T-helper 2 cell treated with Interferon-gamma antibody and Interleukin-4, amounts not matched to agents 5 μg/mL and 100 μg/mL, for 36 hours (primary cell): ENCODE data around the gene MTCL1.

Experiments used
- DNase-seq: peaks from one replicate; pipeline ENCODE4 v3.0.0; 2021; ENCODE audit warnings: low spot score
- H3K27ac Mint-ChIP-seq: one replicate; pipeline ENCODE4 v1.8.0; 2021; ENCODE audit warnings: mild to moderate bottlenecking, mixed read lengths
- H3K27me3 Mint-ChIP-seq: one replicate; pipeline ENCODE4 v1.8.0; 2021; ENCODE audit warnings: low read depth, mixed read lengths
- H3K36me3 Mint-ChIP-seq: one replicate; pipeline ENCODE4 v1.8.0; 2021; ENCODE audit warnings: low read depth, mixed read lengths
- H3K4me1 Mint-ChIP-seq: one replicate; pipeline ENCODE4 v1.8.0; 2021; ENCODE audit warnings: low read depth, mixed read lengths
- H3K4me3 Mint-ChIP-seq: one replicate; pipeline ENCODE4 v1.8.0; 2022; ENCODE audit warnings: mild to moderate bottlenecking, moderate library complexity, mixed read lengths
- H3K9me3 Mint-ChIP-seq: one replicate; pipeline ENCODE4 v1.8.0; 2021; ENCODE audit warnings: mixed read lengths

MTCL1 gene

GRCh38 chr18:8732442-8733360 lies 27.3 kb downstream of the MTCL1 start:
- no peak for DNase-seq
- no peak overlapping the region for H3K27ac Mint-ChIP-seq
- no peaks in the 10 kb centered on the region for H3K9me3 Mint-ChIP-seq
- peaks cover 1% of the 10 kb centered on the region for H3K4me1 Mint-ChIP-seq
- H3K27me3 Mint-ChIP-seq = peaks cover 4% of the 10 kb centered on the region
- no peaks in the 10 kb centered on the region for H3K36me3 Mint-ChIP-seq
- no peak overlapping the region for H3K4me3 Mint-ChIP-seq

DNA sequence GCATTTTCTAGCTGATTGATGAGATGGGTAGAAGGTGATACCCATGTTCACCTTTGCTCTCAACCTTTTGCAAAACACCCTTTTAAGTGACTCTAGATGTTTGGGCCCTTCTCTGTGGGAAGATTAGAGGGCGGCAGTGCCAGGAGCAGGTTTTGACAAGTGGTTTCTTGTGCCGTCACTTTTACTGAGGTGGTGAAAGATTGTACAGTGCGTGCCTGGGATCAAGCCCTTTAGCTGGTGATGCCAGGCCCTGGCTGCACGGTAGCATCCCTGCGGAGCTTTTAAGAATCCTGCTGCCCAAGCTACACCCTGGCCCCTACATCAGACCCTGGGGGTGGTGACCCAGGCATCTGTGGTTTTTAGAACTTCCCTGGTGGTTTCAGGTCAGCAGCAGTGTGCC lies 29.1 kb downstream of the MTCL1 start:
- Mint-ChIP-seq H3K36me3 (no peaks in the 10 kb centered on the region), H3K27me3 (peaks cover 4% of the 10 kb centered on the region), H3K4me1 (no peaks in the 10 kb centered on the region), H3K27ac (no peak overlapping the region), H3K9me3 (no peaks in the 10 kb centered on the region), H3K4me3 (no peak overlapping the region)
- DNase-seq = no peak

- DNase-seq = no peak
- H3K27ac Mint-ChIP-seq = no peak overlapping the region
- H3K4me1 Mint-ChIP-seq = no peaks in the 10 kb centered on the region
- H3K9me3 Mint-ChIP-seq = no peaks in the 10 kb centered on the region
- peaks cover 4% of the 10 kb centered on the region for H3K27me3 Mint-ChIP-seq
- no peak overlapping the region for H3K4me3 Mint-ChIP-seq
- H3K36me3 Mint-ChIP-seq = no peaks in the 10 kb centered on the region
These were observed 29.9 kb downstream of the MTCL1 start for GRCh38 chr18:8735274-8735673.

GRCh38 chr18:8741117-8741516 lies 35.8 kb downstream of the MTCL1 start:
- H3K36me3 Mint-ChIP-seq = peaks cover 2% of the 10 kb centered on the region
- DNase-seq = no peak
- peaks cover 21% of the 10 kb centered on the region for H3K4me1 Mint-ChIP-seq
- H3K27ac Mint-ChIP-seq = no peak overlapping the region
- no peak overlapping the region for H3K4me3 Mint-ChIP-seq
- H3K9me3 Mint-ChIP-seq = peaks cover 28% of the 10 kb centered on the region
- peaks cover 8% of the 10 kb centered on the region for H3K27me3 Mint-ChIP-seq

DNA sequence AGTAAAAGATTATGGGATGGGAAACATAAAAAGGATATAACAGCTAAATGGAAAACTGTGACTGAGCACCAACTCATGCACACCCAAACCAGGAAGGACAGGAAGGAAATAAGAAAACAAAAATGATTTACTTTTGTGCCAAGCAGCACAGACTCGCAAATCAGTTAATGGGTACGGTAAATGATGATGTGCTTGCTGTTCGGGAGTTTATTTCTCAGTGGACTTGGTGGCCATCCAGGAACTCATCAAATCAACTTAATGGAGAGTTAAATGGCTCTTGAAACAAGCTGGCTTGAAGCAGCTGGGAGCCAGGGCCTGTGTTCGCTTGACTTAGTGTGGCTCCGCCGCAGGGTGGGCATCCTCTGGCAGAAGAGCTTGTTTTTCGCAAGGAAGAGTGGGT lies 36.2 kb downstream of the MTCL1 start:
- Mint-ChIP-seq H3K27ac (no peak overlapping the region), H3K9me3 (peaks cover 28% of the 10 kb centered on the region), H3K4me1 (peaks cover 21% of the 10 kb centered on the region), H3K4me3 (no peak overlapping the region), H3K27me3 (peaks cover 8% of the 10 kb centered on the region), H3K36me3 (peaks cover 2% of the 10 kb centered on the region)
- DNase-seq = no peak

DNA sequence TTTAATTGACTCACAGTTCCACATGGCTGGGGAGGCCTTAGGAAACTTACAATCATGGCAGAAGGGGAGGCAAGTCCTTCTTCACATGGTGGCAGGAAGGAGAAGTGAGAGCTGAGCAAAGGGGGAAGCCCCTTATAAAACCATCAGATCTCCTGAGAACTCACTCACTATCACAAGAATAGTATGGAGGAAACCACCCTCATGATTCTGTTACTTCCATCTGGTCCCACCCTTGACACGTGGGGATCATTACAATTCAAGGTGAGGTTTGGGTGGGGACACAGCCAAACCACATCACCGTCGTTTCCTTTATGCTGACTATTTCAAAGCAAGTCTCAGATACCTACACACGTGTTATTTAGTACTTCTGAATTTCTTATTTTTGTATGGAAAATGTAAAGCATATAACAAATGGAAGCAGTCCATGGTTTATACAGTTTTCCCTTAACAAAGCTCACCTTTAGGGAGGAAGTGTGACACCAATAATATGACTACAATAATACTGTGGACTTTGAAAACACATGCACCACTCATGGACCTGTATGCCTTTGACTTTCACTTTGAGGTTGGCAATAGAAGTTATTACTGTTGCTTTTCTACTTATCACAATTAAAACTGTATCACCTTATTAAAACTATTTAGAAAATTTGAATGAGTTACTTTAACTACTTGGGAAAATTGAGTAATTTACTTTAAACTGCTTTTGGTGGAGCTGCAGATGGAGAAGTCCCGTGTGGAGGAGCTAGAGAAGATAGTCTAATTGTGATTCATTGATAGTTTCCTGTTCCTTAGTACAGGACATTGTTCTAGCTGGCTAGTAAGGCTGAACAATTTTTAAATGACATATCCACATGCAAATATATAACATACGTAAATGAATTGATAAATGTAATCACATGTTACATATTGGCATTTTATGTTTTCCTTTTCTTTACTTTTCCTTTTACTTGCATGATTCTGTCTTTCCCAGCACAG lies 37.3 kb downstream of the MTCL1 start:
- Mint-ChIP-seq H3K27ac (no peak overlapping the region), H3K9me3 (peaks cover 28% of the 10 kb centered on the region), H3K4me1 (peaks cover 23% of the 10 kb centered on the region), H3K4me3 (no peak overlapping the region), H3K27me3 (peaks cover 8% of the 10 kb centered on the region), H3K36me3 (peaks cover 2% of the 10 kb centered on the region)
- DNase-seq = no peak

DNA sequence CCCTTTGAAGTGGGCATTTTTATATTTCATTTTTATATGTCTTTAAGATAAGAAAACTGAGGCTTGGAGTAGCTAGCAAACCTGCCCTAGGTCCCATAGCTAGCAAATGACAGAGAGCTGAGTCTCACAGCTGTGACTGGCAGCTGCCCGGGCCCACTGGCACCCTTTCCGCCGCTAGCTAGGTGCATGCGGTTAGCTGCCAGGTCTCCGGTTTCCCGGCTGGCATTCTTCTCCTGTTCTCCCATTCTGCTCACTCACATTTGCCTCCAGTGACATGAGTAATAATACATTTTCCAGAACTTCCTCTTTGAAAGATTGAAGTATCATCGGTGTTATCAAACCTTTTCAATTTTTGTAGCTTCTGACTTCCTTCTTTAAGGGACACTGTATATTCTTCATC lies 38.7 kb downstream of the MTCL1 start:
- Mint-ChIP-seq H3K4me3 (no peak overlapping the region), H3K4me1 (peaks cover 23% of the 10 kb centered on the region), H3K27ac (no peak overlapping the region), H3K27me3 (peaks cover 8% of the 10 kb centered on the region), H3K9me3 (peaks cover 28% of the 10 kb centered on the region), H3K36me3 (peaks cover 2% of the 10 kb centered on the region)
- no peak for DNase-seq

- Mint-ChIP-seq H3K36me3 (peaks cover 2% of the 10 kb centered on the region), H3K9me3 (peaks cover 28% of the 10 kb centered on the region), H3K4me3 (peak overlapping the region; percentile 50), H3K27me3 (peaks cover 8% of the 10 kb centered on the region), H3K4me1 (peaks cover 26% of the 10 kb centered on the region), H3K27ac (peak overlapping the region; percentile 63)
- DNase-seq = no peak
These were observed 39.3 kb downstream of the MTCL1 start for GRCh38 chr18:8744656-8745055.

GRCh38 chr18:8745355-8746014 lies 40.1 kb downstream of the MTCL1 start:
- peaks cover 2% of the 10 kb centered on the region for H3K36me3 Mint-ChIP-seq
- peaks cover 8% of the 10 kb centered on the region for H3K27me3 Mint-ChIP-seq
- H3K4me3 Mint-ChIP-seq = peak overlapping the region; percentile 41
- peaks cover 28% of the 10 kb centered on the region for H3K9me3 Mint-ChIP-seq
- peak overlapping the region; percentile 42 for H3K27ac Mint-ChIP-seq
- H3K4me1 Mint-ChIP-seq = peaks cover 29% of the 10 kb centered on the region
- DNase-seq = no peak

DNA sequence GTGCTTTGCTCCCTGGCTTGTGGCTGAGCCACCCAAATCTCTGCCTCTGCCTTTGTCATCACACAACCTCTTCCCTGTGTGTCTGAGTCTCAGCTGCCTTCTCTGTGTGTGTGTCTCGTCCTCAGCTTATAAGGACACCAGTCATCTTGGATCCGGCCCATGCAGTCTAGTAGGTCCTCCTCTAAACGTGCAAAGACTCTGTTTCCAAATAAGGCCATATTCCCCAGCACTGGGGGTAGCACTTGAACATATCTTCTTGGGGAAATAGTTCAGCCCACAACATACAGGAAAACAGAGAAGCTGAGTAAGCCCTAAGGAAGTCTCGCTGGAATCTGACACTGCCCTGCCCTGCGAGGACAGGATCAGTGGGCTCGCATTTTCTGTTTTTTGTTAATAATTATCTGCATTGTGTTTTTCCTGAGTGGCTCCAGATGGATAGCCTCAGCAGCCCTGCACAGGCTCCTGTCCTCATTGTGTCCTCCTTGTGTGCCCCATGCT lies 42.1 kb downstream of the MTCL1 start:
- H3K9me3 Mint-ChIP-seq = peaks cover 13% of the 10 kb centered on the region
- H3K36me3 Mint-ChIP-seq = no peaks in the 10 kb centered on the region
- peaks cover 14% of the 10 kb centered on the region for H3K27me3 Mint-ChIP-seq
- DNase-seq = no peak
- no peak overlapping the region for H3K27ac Mint-ChIP-seq
- no peak overlapping the region for H3K4me3 Mint-ChIP-seq
- peaks cover 31% of the 10 kb centered on the region for H3K4me1 Mint-ChIP-seq

GRCh38 chr18:8749492-8749891 lies 44.1 kb downstream of the MTCL1 start:
- H3K27ac Mint-ChIP-seq = no peak overlapping the region

GRCh38 chr18:8750954-8751415 lies 45.6 kb downstream of the MTCL1 start:
- Mint-ChIP-seq H3K4me3 (no peak overlapping the region), H3K9me3 (no peaks in the 10 kb centered on the region), H3K27me3 (peaks cover 9% of the 10 kb centered on the region), H3K36me3 (no peaks in the 10 kb centered on the region), H3K4me1 (peaks cover 28% of the 10 kb centered on the region), H3K27ac (no peak overlapping the region)
- no peak for DNase-seq

More at GRCh38 chr18:8749492-8749891, 44.1 kb downstream of the MTCL1 start:
- no peak for DNase-seq
- H3K36me3 Mint-ChIP-seq = no peaks in the 10 kb centered on the region
- peaks cover 27% of the 10 kb centered on the region for H3K4me1 Mint-ChIP-seq
- H3K27me3 Mint-ChIP-seq = peaks cover 16% of the 10 kb centered on the region
- no peaks in the 10 kb centered on the region for H3K9me3 Mint-ChIP-seq
- H3K4me3 Mint-ChIP-seq = no peak overlapping the region

- Mint-ChIP-seq H3K27me3 (peaks cover 9% of the 10 kb centered on the region), H3K4me1 (peaks cover 32% of the 10 kb centered on the region), H3K27ac (no peak overlapping the region), H3K9me3 (no peaks in the 10 kb centered on the region), H3K36me3 (no peaks in the 10 kb centered on the region), H3K4me3 (no peak overlapping the region)
- DNase-seq = no peak
These were observed 46.3 kb downstream of the MTCL1 start for GRCh38 chr18:8751692-8752091.
